ENCODE data around the gene FRRS1.

GRCh38 chr1:99672530-99673213, 93.8 kb downstream of the FRRS1 start:
- TF ChIP-seq CTCF (IDR thresholded peaks at IDR 0.05; ENCODE audit: low read depth, low read length), result no peak
- TF ChIP-seq MAX (IDR thresholded peaks at IDR 0.05; ENCODE audit: low read depth, low read length), result no peak
- TF ChIP-seq POLR2A (IDR thresholded peaks at IDR 0.05; ENCODE audit: extremely low read depth, insufficient read length), result no peak
- TF ChIP-seq MYC (IDR thresholded peaks at IDR 0.05; ENCODE audit: low read depth, low read length), result no peak
